Activated CD8-positive, alpha-beta memory T cell treated with anti-CD3 and anti-CD28 coated beads for 24 hours (primary cell): Measurements from ENCODE around the gene ODAPH.
A peak's percentile ranks its signal among the peaks of the same experiment; 100 is the strongest.
"Not testable (repeated sequence)": the region's sequence is repeated elsewhere in the genome, so short reads cannot be mapped to it uniquely, and the experiment has no call there.

ENCODE experiments used
- DNase-seq: peaks from one replicate; pipeline ENCODE4 v3.0.0-alpha.2; 2020

Gene ODAPH, protein sequence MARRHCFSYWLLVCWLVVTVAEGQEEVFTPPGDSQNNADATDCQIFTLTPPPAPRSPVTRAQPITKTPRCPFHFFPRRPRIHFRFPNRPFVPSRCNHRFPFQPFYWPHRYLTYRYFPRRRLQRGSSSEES

DNA sequence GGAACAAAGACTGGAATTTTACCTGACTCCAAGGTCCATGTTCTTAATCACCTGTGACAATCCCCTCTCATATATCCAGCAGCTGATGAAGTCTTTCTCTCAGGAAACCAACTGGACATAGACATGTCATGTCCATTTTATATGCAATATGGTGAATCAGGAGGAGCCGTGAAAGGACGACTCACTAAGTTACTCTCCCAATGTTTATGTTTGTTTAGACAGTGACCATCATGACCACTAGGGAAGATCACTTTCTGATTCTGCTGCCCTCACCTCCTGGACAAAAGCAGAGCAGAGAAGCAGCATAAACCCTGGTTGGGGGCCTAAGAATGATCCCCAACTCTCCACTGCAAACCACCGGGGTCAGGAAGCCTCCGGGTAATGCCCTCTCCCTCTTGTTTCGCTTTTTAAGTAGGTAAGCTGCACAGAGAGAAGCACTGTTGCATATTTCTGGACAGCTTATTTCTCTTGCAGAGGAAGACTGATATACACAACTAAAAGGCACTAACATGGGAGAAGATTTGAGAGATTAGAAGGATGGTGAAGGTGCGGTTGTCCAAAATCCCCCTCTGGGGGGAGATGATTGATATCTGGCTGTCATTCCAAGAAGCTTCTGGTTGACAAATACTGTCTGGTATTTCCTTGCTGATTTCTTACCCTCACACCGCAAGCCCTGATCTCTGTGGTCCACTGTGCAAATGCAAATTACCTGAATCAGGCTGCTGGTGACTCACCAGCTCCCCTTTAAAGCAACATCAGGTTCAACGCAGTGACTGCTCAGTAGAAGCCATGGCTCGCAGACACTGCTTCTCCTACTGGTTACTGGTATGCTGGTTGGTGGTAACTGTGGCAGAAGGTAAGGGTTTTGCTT lies at the start of gene ODAPH:
Gene ODAPH (plus strand): TSS at position 773 of the 871 bp plus-strand sequence. CDS start 17 bp downstream, at position 790.
- no peak for DNase-seq

DNA sequence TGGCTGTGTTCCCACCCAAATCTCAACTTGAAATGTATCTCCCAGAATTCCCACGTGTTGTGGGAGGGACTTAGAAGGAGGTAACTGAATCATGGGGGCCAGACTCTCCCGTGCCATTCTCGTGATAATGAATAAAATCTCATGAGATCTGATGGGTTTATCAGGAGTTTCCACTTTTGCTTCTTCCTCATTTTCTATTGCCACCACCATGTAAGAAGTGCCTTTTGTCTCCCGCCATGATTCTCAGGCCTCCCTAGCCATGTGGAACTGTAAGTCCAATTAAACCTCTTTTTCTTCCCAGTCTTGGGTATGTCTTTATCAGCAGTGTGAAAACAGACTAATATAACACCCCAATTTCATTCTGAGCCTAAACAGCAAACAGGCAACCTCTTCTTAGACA lies 46.3 kb upstream of the ODAPH start:
- not testable (repeated sequence) for DNase-seq

DNA sequence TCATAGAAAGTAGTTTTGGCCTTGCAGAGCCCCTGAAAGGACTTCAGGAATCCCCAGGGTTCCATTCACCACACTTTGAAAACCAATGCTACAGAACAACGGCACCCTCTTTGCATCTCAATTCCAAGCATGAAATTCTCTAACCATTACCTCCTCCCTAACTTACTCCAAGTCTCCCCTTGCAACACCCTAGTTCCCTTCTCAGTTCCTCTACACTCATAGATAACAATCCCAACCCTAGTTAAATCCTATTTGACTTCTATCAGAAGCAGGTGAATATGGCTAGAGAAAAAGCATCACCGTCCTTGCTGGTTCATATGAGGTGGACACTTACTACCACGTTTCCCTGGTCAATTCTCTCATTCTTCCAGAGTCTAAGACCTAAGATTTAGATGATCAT lies 44.0 kb upstream of the ODAPH start:
- no peak for DNase-seq

DNA sequence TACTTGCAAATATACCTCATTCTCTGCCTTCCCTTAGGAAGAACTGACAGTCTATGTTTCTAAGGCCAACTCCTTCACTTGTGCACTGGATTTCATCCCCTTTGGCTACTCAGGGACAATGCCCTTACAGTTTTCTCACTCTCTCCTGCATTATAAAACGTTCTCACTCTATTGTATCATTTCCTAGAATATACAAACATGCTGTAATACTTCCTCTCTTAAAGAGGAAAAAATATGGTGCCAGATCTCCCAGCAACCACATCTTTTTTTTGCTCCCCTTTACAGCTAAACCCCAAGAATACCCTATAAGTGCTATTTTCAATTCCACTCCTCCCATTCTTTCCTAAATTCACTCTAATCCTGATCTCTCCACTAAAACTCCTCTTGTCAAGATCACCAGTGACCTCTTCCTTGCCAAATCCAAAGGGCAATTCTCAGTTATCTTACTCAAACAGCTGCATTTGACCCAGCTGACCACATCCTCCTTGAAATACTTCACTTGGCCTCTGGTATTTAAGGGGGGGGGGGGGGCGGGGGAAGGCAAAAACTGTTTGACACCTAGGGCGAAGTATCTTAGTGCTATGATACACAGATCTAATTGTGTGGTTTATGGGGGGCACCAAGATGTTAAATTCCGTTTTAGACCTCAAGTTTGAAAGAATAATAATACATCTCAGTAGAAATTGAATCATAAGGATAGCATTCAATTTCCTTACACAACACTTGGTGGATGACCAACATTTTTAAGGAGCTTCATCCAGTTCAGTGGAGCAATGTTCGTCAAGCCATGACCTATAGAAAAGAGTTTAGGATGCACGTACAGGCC lies 43.3 kb upstream of the ODAPH start:
- no peak for DNase-seq

DNA sequence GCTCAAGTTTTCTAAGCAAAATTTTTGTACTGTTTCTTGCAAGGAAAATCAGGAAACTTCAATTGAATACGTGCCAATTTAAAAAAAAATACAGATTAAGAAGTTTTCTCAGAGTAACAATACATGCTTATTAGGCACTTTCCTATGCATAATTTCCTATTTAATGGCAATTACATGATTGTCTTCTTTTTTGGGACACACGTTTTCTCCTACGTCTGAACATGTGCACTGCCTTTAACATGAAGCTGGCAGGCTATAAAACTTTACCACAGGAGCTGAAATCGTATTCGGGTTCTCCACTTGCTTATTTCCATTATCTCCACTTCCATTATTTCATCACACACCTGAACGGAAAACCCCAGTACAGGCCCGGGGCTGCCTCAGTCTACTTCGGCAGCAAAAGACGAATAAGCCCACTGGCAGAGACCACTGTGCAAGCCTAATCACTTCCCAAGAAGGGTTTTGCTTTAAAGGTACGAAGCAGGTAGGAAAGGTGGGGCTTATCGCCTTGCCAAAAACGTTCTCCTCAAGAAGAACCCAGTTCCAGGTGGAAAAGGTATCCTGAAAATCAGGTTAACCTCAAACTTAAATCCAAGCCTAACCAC lies 42.2 kb upstream of the ODAPH start:
- no peak for DNase-seq

DNA sequence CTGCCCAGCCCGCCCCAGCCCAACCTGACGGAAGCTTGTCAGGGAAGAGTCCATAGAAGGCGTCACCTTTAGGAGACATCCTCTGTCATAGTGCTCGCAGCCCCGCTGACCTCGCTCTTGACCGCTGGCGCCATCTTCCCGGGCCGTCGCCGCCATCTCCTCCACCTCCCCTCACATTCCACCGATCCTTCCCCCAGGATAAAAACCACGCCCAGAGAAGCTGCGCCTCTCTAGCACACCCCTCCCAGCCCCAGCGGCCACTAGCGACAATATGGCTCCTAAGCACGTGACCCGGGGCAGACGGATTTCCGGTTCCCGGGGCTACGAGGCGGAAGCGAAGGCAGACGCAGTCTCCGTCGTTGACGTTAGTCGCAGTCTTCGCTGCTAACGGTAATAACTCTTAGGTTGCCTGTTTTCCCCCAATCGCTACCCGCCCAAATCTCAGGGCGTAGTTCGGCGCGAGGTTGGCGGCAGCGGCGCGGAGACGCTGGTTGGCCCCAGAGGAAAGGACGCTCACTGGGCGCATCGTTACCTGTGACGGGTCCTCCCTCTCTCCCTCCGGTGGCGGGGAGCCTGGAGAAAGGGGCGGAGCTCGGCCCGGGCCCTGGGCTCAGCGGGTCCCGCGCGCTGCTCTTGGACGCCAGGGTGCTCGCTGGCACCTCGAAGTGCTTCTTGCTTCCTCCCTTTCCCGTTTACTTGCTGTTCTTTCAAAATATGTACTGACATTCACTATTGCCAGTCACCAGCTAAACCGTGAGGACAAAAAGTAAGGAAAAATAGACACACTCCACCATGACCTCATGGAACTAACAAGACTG lies 41.5 kb upstream of the ODAPH start, which contains the start of the genes RCHY1 and THAP6:
Gene RCHY1 (minus strand): TSS at position 273 of the 818 bp plus-strand sequence. CDS start 117 bp downstream, at position 156.
Gene THAP6 (plus strand): TSS at position 343 of the 818 bp plus-strand sequence. CDS start 980 bp downstream, outside the sequence.
- DNase-seq = peak; percentile 95

DNA sequence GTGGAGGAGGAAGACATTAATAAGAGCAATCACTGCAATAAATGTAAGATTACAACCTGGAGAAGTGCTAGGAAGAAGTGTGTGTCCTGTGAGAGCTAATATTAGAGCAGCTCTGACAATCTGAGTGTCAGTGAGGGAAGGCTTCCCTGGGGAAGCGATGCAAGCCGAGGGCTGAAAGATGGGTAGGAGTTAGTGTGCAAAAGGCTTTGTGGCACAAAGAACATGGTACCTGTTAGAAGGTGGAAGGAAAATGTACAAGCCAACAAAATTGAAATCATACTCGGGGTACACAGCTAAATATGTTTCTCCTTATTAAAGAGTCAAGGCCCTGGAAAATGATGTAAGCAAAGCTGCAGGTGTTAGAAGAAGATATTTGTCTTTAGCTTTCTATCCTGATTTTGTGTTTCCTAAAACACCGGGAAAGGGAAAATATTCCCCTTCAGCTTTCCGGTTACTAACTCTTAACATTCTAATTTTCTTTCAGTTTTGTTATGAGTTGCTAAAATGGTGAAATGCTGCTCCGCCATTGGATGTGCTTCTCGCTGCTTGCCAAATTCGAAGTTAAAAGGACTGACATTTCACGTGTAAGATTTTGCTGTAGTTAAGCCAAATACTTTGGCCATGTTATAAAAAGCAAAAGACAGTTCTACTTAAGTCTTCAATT lies 40.8 kb upstream of the ODAPH start:
- peak; percentile 62 for DNase-seq

DNA sequence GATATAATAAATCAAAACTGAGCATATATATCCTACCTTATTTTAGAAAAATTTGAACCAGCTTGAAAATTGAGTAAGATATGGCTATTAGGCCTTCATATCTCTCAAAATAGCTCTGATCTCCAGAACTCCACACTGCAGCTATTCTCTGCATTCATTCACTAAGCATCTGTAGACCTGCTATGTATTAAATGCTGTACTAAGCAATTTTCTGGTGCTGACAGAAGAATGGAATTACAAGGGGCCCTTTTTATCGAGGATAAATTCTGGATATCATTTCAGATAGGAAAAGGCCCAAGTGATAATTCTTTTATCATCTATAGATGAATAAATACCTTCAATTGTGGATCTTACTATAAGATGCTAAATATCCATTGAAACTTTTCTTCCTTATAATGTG lies 39.7 kb upstream of the ODAPH start:
- no peak for DNase-seq

DNA sequence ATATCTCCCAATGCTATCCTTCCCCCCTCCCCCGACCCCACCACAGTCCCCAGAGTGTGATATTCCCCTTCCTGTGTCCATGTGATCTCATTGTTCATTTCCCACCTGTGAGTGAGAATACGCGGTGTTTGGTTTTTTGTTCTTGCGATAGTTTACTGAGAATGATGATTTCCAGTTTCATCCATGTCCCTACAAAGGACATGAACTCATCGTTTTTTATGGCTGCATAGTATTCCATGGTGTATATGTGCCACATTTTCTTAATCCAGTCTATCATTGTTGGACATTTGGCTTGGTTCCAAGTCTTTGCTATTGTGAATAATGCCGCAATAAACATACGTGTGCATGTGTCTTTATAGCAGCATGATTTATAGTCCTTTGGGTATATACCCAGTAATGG lies 36.4 kb upstream of the ODAPH start:
- not testable (repeated sequence) for DNase-seq

DNA sequence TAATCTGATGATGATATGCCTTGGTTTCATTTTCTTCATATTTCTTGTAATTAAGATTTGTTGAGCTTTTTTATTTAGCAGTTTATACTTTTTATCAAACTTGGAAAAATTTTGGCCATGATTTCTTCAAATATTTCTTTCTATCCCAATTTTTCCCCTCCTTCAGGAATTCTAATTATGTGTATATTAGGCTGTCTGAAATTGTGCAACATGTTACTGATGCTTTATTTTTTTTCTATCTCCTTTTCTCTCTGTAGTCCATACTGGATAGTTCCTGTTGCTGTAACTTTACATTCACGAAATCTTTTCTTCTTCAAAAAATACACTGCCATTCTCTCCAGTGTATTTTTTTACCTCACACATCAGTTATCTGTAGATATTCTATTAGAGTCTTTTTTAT lies 30.8 kb upstream of the ODAPH start:
- no peak for DNase-seq

DNA sequence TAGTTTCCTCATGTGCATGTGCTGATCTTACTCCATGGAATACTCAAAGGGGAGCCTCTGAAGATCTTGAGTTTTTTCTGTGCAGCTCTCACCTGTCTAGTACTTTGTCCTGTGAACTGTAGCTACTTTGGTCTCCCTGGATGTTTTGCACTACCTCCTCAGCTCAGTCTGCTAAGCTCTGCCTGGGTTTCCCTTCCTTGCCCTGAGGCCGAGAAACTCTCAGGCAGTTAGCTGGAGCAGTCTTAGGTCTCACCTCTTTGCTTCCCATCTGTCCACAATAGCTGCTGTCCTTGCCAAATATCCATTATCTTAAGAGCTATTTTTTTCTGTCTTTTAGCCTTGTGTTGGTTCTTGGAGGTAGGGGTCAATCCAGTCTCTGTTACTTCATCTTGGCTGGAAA lies 30.0 kb upstream of the ODAPH start:
- DNase-seq = no peak

DNA sequence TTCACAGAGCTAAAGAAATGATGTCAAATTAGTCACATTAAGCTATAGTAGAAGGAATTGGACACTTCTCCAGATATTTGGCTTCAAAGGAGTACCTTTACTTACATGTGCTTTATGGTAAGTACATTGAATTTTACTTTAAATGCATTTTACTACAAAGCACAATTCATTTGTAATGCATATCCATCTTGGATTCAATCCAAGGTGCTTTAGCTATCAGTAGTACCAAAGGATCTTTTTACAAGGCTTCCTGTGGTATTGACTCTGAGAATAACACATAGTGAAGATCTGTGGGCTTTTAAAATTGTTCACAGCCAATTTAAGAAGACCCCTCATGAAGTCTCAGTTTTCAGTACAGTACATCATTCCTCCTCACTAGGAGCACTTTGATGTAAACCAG lies 28.4 kb upstream of the ODAPH start:
- DNase-seq = no peak

DNA sequence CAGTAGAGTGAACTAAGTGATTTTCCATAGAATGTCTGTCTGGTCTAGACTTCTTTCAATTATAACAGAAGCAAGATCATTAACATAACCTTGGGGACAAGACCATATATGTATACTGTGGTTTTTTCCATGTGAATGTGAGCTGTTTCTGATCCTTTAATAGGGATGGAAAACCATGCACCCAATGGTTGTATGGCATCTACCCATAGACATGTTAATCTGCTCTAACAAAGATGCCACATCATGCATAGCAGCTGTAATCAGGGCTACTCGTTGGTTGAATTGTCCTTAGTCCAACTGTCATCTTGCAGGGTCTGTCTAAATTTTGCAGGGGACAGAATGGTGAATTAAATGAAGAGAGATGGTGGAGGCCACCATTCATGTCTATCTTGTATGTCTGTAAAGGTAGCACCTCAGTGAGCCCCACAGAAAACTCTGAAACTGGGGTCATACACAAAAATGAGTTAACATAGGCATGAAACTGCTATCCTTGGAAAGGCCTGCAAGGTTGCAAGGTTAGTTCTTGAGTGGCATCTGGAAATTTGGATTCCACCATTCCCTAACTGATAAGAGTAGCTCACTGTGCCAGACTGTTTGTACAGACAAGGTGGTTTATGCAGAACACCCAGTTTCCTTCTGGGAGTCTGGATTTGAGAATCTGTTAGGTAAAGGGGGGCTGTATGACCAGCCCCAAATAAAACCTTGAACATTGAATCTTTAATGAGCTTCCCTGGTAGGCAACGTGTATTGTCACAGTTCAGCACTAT lies 25.1 kb upstream of the ODAPH start:
- no peak for DNase-seq

DNA sequence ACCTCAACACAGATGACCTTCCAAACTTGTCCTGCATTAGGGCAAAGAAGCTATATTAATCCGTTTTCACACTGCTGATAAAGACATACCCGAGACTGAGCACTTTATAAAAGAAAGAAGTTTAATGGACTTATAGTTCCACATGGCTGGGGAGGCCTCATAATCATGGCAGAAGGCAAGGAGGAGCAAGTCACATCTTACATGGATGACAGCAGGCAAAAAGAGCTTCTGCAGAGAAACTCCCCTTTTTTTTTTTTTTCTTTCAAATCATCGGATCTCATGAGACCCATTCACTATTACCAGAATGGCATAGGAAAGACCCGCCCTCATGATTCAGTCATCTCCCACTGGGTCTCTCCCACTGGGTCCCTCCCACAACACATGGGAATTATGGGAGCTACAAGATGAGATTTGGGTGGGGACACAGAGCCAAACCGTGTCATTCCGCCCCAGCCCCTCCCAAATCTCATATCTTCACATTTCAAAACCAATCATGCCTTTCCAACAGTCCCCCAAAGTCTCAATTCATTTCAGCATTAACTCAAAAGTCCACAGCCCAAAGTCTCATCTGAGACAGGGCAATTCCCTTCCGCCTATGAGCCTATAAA lies 24.2 kb upstream of the ODAPH start:
- DNase-seq = not testable (repeated sequence)

DNA sequence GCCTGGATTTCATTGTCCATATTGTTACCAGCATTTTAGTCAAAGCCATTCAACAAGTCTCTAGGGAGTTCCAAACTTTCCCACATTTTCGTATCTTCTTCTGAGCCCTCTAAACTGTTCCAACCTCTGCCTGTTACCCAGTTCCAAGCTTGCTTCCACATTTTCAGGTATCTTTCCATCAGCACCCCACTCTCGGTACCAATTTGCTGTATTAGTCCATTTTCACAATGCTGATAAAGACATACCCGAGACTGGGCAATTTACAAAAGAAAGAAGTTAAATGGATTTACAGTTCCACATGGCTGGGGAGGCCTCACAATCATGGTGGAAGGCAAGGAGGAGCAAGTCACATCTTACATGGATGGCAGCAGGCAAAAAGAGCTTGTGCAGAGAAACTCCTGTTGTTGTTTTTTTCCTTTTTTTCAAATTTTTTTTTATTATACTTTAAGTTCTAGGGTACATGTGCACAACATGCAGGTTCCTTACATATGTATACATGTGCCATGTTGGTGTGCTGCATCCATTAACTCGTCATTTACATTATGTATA lies 22.5 kb upstream of the ODAPH start:
- not testable (repeated sequence) for DNase-seq

DNA sequence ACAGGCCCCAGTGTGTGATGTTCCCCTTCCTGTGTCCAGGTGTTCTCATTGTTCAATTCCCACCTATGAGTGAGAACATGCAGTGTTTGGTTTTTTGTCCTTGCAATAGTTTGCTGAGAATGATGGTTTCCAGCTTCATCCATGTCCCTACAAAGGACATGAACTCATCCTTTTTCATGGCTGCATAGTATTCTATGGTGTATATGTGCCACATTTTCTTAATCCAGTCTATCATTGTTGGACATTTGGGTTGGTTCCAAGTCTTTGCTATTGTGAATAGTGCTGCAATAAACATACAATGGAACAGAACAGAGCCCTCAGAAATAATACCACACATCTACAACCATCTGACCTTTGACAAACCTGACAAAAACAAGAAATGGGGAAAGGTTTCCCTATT lies 21.9 kb upstream of the ODAPH start:
- not testable (repeated sequence) for DNase-seq

DNA sequence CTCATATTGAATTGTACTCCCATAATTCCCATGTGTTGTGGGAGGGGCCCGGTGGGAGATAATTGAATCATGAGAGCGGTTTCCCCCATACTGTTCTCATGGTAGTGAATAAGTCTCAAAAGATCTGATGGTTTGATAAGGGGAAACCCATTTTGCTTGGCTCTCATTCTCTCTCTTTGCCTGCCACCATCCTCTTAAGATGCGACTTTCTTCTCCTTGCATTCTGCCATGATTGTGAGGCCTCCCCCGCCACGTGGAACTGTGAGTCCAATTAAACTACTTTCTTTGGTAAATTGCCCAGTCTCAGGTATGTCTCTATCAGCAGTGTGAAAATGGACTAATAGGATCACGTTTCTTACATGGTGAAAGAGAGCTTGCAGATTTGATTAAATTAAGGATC lies 18.6 kb upstream of the ODAPH start:
- DNase-seq = not testable (repeated sequence)

DNA sequence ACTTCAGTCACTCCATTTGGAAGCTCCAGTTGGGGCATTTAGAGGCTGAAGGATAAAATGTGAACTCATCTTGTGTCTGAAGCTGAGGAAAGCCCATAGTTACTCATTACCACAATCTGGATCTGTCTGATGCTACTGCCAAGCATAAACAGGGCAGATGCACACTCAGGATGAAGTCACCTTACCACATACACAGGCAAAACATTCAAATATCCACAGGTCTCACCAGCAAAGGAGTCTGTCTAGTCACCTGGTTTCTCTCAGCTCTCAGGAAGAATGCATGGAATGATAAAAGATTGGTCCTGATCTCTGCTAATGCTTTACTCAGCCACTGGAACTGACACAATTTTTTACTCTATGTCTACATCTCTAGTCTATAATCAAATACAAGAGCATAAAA lies 13.0 kb upstream of the ODAPH start:
- DNase-seq = no peak

DNA sequence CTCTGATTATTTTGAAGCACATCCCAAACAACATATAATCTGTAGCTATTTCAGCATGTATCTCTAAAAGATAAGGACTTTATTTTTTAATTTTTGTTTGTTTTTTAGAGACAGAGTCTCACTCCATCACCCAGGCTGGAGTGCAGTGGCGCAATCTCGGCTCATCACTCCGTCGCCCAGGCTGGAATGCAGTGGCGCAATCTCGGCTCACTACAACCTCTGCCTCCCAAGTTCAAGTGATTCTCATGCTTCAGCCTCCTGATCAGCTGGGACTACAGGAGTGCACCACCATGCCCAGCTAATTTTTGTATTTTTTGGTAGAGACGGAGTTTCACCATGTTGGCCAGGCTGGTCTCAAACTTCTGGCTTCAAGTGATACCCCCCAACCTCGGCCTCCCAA lies 11.6 kb upstream of the ODAPH start:
- DNase-seq = not testable (repeated sequence)

DNA sequence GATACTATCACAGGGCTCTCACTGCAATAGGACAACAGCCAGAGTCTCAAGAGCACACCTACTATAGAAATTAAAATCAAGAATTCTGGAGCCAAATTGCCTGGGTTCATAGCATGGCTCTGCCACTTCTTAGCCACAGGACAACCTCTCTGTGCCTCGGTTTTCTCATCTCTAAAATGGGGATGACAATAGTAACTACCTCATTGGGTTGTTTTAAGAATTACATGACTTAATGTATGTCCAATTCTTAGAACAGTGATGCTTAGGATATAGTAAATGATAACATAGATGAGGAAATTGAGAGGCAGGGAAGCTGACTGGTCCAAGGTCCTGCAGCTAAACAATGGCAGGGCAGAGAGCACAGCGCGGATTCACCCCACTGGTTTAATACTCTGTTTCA lies 11.0 kb upstream of the ODAPH start:
- no peak for DNase-seq
